Measurements from ENCODE around the gene KCNH1.
"Not testable (repeated sequence)": the region's sequence is repeated elsewhere in the genome, so short reads cannot be mapped to it uniquely, and the experiment has no call there.

Gene KCNH1

DNA sequence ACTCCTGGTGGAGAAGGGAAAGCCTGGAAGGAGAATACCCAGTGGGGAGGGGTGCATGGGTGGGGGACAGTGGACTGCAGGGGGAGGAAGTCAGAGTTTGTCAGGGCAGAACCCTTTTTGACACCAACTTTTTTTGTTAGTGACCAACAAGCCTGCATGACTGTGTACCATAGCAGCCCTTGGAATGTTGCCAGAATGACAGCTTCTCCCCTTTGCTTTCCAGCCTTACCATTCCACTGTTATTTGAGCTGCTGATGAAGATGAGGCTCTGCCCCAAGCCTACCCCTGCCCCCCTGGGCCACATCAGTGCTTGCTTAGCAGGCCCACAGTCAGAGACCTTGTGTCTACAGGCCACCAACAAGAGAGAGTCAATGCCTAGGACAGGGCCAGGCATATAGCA is 464.0 kb downstream of the KCNH1 start:
- no peak for DNase-seq

- peak; percentile 55 for DNase-seq
These were observed 470.0 kb downstream of the KCNH1 start for GRCh38 chr1:210663730-210664573.

GRCh38 chr1:210662291-210663050 is 471.5 kb downstream of the KCNH1 start:
- no peak for DNase-seq

- DNase-seq: not testable (repeated sequence)
These were observed 472.4 kb downstream of the KCNH1 start for GRCh38 chr1:210661520-210661919.

DNA sequence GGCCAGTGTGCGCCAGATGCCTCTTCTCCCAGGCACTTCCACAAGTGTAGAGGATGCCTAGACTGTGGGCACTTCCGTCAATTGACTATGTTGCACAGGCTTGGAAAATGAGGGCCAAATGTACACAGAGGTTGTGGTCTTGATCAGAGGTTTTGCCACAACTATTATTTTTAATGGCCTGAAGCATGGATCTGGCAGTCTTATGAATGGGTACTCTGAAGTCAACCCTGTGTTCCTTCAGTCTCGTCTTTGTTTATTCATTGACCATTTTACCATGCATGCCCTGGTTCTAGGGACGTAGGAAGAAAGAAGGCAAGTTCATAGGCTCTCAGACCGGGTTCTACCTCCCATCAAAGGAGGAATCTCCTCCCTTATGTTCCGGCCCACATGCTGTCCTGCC is 476.1 kb downstream of the KCNH1 start:
- no peak for DNase-seq

GRCh38 chr1:210655511-210655910 is 478.4 kb downstream of the KCNH1 start:
- no peak for DNase-seq

GRCh38 chr1:210654176-210654981 is 479.6 kb downstream of the KCNH1 start:
- no peak for DNase-seq

- DNase-seq: no peak
These were observed 480.2 kb downstream of the KCNH1 start for GRCh38 chr1:210653771-210654170.

- DNase-seq: no peak
These were observed 481.5 kb downstream of the KCNH1 start for GRCh38 chr1:210652329-210652954.

DNA sequence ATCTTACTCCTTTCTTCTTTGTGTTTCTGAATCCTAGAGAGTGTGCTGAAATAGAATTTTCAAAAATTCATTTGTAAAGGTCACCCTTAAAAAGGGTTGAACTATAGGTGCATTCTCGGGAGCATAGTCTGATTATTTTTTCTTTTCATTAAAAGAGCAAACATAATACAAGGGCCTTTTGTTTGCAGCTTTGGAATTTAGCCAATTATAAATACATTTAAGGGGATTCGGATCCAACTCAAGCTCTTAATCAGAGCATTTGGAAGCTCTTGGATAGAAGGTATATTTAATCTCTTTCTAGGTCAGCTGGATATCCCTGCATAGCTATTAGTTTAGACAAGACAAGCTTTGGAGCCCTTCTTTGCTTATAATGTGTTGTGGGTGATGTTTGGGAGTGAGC is 483.5 kb downstream of the KCNH1 start:
- DNase-seq: no peak

GRCh38 chr1:210648588-210649269 is 485.2 kb downstream of the KCNH1 start:
- no peak for DNase-seq

DNA sequence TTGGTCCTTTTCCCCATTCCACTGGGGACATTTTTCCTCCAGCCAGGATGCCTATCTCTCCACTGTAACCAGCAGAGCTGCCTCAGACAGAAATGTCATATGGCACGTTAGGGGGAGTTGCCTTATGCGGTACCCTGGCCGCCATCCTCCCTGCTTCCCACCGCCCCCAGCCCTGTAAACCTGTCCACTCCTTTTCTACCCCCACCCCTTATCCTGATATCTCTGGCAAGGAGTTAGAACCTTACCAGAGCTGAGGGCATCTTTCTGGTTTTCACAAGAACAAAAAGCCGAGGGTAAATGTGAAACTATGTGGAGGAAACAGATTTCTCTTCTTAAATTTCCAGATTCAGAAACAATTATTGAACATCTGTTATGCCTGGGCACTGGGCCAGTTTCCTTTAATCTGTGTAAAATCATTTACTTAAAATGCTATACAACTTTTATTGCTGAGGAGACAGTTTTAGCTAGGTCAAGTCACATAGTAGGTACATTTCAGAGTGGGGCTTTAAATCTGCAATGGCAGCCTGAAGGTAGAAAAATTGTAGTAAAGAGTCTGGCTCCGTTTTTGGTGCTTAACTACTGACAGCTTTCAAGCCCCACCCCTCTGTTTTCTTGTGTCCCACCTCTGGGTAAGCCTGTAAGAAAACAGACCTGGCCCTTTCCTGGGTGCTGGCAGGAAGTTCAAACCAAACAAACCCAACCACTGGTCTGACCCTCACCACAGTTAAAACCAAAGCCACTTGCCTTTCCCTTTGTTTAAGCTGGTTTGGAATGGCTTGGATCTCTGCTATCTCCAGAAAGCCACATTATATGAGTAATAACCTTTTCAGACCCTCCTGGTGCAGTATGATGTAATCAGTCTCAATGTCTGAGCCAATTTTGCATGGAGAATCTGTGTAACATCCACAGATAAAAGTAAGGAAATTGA is 486.3 kb downstream of the KCNH1 start:
- peak; percentile 70 for DNase-seq

- no peak for DNase-seq
These were observed 487.7 kb downstream of the KCNH1 start for GRCh38 chr1:210646258-210646616.

- no peak for DNase-seq
These were observed 488.2 kb downstream of the KCNH1 start for GRCh38 chr1:210645582-210646257.

DNA sequence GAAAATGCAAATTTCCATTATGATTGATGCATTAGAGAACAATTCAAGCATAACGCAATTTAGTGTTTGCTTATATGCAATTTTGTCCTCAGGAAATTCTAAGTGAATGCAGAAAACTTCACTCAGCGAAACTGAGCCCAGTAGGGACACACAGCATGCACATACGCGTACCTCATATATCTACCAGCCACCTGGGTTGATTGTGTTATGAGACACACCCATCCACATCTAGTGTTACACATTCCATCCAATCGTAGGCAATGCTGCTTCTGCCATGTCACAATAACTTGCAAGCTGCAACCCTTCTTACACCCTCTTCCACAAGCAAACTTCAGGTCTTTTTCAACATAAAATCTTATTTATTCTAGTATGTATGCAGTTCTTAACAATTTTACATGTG is 492.4 kb downstream of the KCNH1 start:
- DNase-seq: no peak

DNA sequence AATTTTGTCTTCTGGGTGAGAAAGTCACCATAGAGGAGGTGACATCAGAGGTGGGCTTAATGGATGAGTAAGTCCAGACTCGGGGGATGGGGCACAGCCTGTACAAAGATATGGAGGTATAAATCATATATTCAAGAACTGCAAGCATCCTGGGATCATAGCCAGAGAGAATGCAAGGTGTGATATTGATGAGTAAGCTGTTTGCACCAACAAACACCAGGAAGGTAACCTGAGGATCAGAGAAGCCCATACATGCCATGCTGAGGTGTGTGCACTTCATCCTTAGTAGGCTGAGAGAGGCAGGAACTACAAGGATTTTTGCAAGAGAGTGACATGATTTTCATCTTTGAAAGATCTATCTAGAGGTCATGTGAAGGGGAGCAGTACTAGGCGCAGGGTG is 498.8 kb downstream of the KCNH1 start:
- no peak for DNase-seq

DNA sequence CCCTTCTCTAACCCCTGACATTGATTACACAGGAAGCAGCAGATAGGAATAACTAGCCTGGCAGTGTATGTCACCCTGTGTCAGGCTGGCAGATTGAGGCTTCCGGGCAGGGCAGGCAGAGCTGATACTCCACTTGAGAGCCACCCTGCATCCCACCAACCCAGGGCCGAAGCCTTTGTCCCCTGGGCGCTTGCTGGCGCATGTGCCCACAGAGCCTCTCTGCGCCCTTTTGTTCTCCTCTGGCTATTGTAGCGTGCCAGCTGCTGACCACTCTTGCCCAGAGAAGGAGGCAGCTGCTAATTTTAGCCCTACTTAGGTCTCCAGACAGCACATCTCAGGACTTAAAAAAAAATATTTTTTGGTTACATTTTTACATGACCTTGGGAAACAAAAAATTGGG is 500.3 kb downstream of the KCNH1 start:
- no peak for DNase-seq

DNA sequence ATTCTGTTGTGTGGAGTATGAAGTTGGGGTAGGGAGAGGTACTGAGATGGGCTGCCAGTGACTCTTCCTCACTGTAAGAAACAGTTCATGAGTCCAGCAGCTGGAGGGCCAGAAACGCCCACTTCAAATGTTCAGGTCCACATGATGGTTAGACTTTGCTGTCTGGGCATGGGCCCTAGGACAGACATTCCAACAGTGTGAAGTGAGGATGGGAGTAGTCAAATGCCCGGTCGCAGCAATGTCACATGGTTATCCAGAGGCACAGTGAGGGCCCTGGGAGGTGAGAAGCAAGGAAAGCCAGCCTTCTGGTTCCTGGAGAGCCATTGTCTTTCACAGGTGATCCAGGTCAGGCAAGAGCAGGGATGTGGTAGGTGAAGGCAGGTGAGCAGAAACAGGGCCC is 500.8 kb downstream of the KCNH1 start:
- DNase-seq: no peak

DNA sequence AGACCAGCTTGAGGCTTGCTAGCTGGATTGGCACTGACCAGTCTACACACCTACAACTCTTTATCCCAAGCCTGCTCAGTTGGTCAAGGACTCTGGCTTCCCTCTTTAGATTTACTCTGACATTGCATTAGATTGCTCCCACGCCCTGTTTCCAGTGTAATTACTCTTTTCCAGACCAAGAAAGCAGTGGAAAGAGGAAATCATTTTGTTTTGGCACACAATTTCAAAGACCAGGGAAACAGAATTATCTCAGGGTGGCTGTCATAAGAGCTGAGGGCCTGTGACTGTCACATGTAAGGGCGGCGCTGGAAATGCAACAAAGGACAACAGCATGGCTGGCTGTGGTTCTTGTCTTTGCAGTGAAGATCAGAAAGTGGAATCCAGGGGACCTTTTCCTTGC is 502.5 kb downstream of the KCNH1 start:
- DNase-seq: no peak

DNA sequence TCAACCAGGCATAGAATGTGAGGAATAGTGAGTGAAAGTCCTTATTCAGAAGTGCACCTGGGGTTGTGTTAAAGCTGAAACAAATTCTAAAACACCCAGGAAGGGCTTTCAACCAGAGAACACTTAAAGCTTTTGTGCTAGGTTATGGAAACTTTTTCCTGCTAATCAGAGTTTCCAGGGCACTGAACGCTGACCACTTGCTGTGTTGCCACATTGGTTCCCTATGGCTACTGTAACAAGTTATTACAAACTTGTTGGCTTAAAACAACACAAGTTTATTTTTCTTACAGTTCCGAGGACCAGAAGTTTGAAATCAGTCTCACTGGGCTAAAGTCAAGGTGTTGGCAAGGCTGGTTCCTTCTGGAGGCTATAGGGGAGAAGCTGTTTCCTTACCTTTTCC is 504.7 kb downstream of the KCNH1 start:
- DNase-seq: no peak

- no peak for DNase-seq
These were observed 506.2 kb downstream of the KCNH1 start for GRCh38 chr1:210627755-210628154.
